Prostate gland (tissue), 2 donors: Measurements from ENCODE around the gene CCDC170. TPM values are rescaled to one million over a fixed set of nuclear protein-coding genes. Genes with fewer than 3 reads are reported as not detected.

ENCODE experiments used
- DNase-seq: peaks from one replicate; pipeline ENCODE4 v3.0.0-alpha.2; 2019; ENCODE audit warnings: low spot score
- H3K27ac ChIP-seq, 2 donors: fragments of 200-600 bp; sonication (generic); 2 replicates each; pipeline ENCODE4 v1.5.1; 2017 to 2019
- H3K27me3 ChIP-seq: fragments of 200-600 bp; sonication (generic); replicated peaks from 2 replicates; pipeline ENCODE4 v1.5.1; 2019; ENCODE audit not compliant: insufficient read depth
- H3K36me3 ChIP-seq, 2 donors: fragments of 200-600 bp; sonication (generic); 1 replicate in 1 of 2; 2 replicates in 1 of 2; pipeline versions ENCODE4 v1.5.1 to v1.8.1; 2017 to 2019
- H3K4me1 ChIP-seq: fragments of 200-600 bp; sonication (generic); replicated peaks from 2 replicates; pipeline ENCODE4 v1.5.1; 2019
- H3K4me3 ChIP-seq, 2 donors: fragments of 200-600 bp; sonication (generic); 2 replicates each; pipeline ENCODE4 v1.5.1; 2017 to 2019
- H3K9me3 ChIP-seq: fragments of 200-600 bp; sonication (generic); 2 replicates; pipeline ENCODE4 v1.5.1; 2017
- CTCF ChIP-seq, 4 experiments: fragments of 200-600 bp in 2 of 4; fragments of 450-650 bp in 2 of 4; sonication (generic) in 2 of 4; IDR thresholded peaks; 1 replicate in 3 of 4; 2 replicates in 1 of 4; pipeline ENCODE4 v1.5.1; 2016 to 2019; ENCODE audit warnings: antibody characterized with exemption in 4 of 4, mild to moderate bottlenecking in 2 of 4, moderate library complexity in 2 of 4
- POLR2A ChIP-seq: fragments of 450-650 bp; IDR thresholded peaks from one replicate; pipeline ENCODE4 v1.6.1; 2016; ENCODE audit warnings: antibody characterized with exemption, mild to moderate bottlenecking
- POLR2AphosphoS5 ChIP-seq: sonication (generic); formaldehyde crosslinking; IDR thresholded peaks from one replicate; pipeline ENCODE4 v1.6.1; 2017; ENCODE audit warnings: antibody characterized with exemption
- WGBS: methylation state at CpG from one replicate; pipeline ENCODE4 v1.1.5; 2018; 5-methylcytosine and 5-hydroxymethylcytosine counted together
- intact Hi-C: fragments of 100-400 bp; cut with DNase I; formaldehyde crosslinking; loops from one replicate; pipeline ENCODE4 v1.14.2; 2022
- total RNA-seq, 2 donors: library from RNA; depleted of rRNA; stranded (reverse); fragments of >200 nt; gene quantifications; one replicate each; pipeline ENCODE4 v1.1.0, GENCODE V29; 2016

Gene CCDC170
- total RNA-seq, 2 donors from 2014 or later, result 0.32 to 0.85 TPM

GRCh38 chr6:151524059-151524458 is 30.2 kb downstream of the CCDC170 start:
- Histone ChIP-seq H3K9me3 (no peaks in the 10 kb centered on the region), H3K36me3 (no peaks in the 10 kb centered on the region), H3K27me3 (no peaks in the 10 kb centered on the region), H3K4me3 (no peak overlapping the region), H3K27ac (no peak overlapping the region), H3K4me1 (no peaks in the 10 kb centered on the region)
- TF ChIP-seq POLR2A, result no peak
- no peak for TF ChIP-seq POLR2AphosphoS5
- TF ChIP-seq CTCF (IDR thresholded peaks at IDR 0.05), result no peak
- intact Hi-C loops, result no loop called here
- DNase-seq, result no peak
- WGBS, result 73% methylated on average over 2 of the region's 2 CpGs

DNA sequence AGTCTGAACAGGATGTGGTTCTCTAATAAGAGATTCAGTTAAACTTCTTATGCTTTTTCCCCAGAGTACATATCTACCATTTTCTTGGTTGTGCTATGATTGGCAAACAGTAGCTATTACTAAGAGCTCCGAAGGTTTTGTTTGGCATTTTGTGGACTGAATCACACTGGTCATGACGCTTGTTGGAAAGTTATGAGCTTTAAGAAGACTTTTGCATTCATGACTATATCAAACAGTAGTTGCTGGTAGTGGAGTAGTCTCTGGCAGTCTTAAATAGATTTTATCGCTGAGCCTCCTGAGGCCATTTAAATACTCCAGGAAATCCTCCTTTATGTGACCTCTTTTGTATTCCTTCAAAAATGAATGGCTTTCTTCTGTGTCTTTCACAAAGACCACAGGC is 40.8 kb downstream of the CCDC170 start:
- DNase-seq, result no peak
- no peaks in the 10 kb centered on the region for H3K27me3 ChIP-seq
- no peaks in the 10 kb centered on the region for H3K9me3 ChIP-seq
- H3K4me1 ChIP-seq, result no peaks in the 10 kb centered on the region
- no peaks in the 10 kb centered on the region for H3K36me3 ChIP-seq
- 82% methylated on average over 3 of the region's 3 CpGs for WGBS
- H3K27ac ChIP-seq, result no peak overlapping the region
- intact Hi-C loops, result no loop called here
- no peak overlapping the region for H3K4me3 ChIP-seq
- TF ChIP-seq POLR2AphosphoS5 (no peak), POLR2A (no peak), CTCF (IDR thresholded peaks at IDR 0.05) (no peak)

DNA sequence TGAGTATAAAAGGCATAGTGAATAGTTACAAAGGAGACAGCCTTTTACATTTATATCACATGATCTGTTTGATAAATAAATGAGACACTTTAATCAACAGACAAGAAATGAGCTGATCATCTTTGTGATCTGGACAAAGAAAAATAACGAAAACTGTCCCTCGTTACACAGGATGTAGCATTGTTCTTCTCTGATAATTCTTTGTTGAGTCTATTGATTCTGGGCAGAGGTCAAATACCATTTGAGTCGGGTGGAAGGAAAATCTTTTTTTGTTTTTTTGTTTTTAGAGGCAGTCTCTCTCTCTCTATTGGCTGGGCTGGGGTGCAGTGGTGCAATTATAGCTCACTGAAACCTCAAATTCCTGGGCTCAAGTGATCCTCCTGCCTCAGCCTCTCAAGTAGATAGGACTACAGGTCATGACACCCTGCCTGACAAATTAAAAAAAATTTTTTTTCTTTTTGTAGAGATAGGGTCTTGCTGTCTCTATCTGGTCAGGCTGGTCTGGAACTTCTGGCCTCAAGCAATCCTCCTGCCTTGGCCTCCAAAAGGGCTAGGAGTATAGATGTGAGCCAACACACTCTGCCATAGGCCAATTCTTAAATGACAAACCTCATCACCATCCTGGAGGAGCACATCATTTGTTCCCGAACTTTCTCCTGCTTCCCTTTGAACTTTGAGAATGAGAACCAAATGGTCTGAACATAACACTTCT is 41.8 kb downstream of the CCDC170 start:
- Histone ChIP-seq H3K4me3 (no peak overlapping the region), H3K27me3 (no peaks in the 10 kb centered on the region), H3K4me1 (no peaks in the 10 kb centered on the region), H3K9me3 (no peaks in the 10 kb centered on the region), H3K36me3 (no peaks in the 10 kb centered on the region), H3K27ac (no peak overlapping the region)
- DNase-seq, result no peak
- WGBS, result 83% methylated on average over 4 of the region's 4 CpGs
- TF ChIP-seq POLR2A (no peak), CTCF (IDR thresholded peaks at IDR 0.05) (no peak), POLR2AphosphoS5 (no peak)
- intact Hi-C loops, result no loop called here

DNA sequence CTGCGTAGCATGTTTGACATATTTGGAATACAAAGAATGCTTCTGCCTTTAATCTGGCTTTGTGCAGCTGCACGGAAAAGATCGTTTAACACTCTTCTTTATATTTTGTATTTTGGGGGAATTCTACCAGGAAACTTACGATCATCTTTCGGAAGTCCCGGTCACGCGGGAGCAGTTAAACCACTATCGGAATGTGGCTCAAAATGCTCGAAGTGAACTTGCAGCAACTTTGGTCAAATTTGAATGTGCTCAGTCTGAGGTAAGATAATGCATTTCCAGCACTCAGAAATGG is 42.3 kb downstream of the CCDC170 start:
- Histone ChIP-seq H3K4me3 (no peak overlapping the region), H3K4me1 (no peaks in the 10 kb centered on the region), H3K27ac (no peak overlapping the region), H3K27me3 (no peaks in the 10 kb centered on the region), H3K9me3 (no peaks in the 10 kb centered on the region), H3K36me3 (no peaks in the 10 kb centered on the region)
- 92% methylated on average over 10 of the region's 10 CpGs for WGBS
- TF ChIP-seq POLR2AphosphoS5 (no peak), CTCF (IDR thresholded peaks at IDR 0.05) (no peak), POLR2A (no peak)
- no peak for DNase-seq
- intact Hi-C loops, result no loop called here

DNA sequence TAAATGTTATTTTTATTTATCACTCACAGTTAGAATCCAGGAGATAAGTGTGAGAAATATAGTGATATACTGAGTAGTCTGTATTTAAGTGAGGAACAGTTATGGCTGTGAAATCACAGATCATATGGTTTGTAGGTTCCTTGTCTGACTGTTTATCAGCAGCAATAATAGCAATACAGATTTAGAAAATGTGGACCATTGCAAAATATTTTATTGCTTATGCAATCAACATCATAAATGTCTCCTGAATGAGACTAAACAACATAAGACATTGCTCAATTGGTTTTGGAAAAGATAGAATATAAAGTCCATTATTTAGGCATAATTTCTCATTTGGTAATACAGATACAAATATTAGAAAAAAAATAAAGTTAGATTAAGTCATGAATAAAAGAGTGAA is 43.7 kb downstream of the CCDC170 start:
- H3K27ac ChIP-seq, result no peak overlapping the region
- H3K9me3 ChIP-seq, result no peaks in the 10 kb centered on the region
- H3K36me3 ChIP-seq, result no peaks in the 10 kb centered on the region
- no peaks in the 10 kb centered on the region for H3K27me3 ChIP-seq
- no peak for TF ChIP-seq POLR2A
- no peak for TF ChIP-seq POLR2AphosphoS5
- TF ChIP-seq CTCF (IDR thresholded peaks at IDR 0.05), result no peak
- no peaks in the 10 kb centered on the region for H3K4me1 ChIP-seq
- intact Hi-C loops, result no loop called here
- no peak overlapping the region for H3K4me3 ChIP-seq
- DNase-seq, result no peak
